Stimulated activated CD4-positive, alpha-beta T cell treated with anti-CD3 and anti-CD28 coated beads, Interleukin-15, amount 100 ng/mL, for 1 hour (primary cell): Measurements from ENCODE around the gene GEN1.

ENCODE experiments used
- DNase-seq, 2 donors: peaks; one replicate each; pipeline ENCODE4 v3.0.0-alpha.2; 2020; ENCODE audit warnings: low read depth in 1 of 2, low spot score in 1 of 2

GEN1 gene

GRCh38 chr2:17793803-17794354 lies 39.9 kb downstream of the GEN1 start:
- no peak for DNase-seq

- DNase-seq = no peak
Measured at GRCh38 chr2:17795309-17795708, 41.4 kb downstream of the GEN1 start.

GRCh38 chr2:17798338-17798737 lies 44.4 kb downstream of the GEN1 start:
- DNase-seq = no peak

- DNase-seq = no peak
Measured at GRCh38 chr2:17799301-17800120, 45.6 kb downstream of the GEN1 start.

GRCh38 chr2:17800219-17800618 lies 46.3 kb downstream of the GEN1 start:
- no peak for DNase-seq

- no peak for DNase-seq
Measured at GRCh38 chr2:17800693-17801458, 46.9 kb downstream of the GEN1 start.

GRCh38 chr2:17803497-17803896 lies 49.6 kb downstream of the GEN1 start:
- no peak for DNase-seq

- DNase-seq = no peak
Measured at GRCh38 chr2:17804358-17804757, 50.4 kb downstream of the GEN1 start.

GRCh38 chr2:17805166-17805565 lies 51.2 kb downstream of the GEN1 start:
- no peak for DNase-seq

GRCh38 chr2:17805717-17806363 lies 51.9 kb downstream of the GEN1 start:
- no peak for DNase-seq

- DNase-seq = no peak
Measured at GRCh38 chr2:17813010-17813741, 59.2 kb downstream of the GEN1 start.

- no peak for DNase-seq
Measured at GRCh38 chr2:17813742-17814473, 60.0 kb downstream of the GEN1 start.

- no peak for DNase-seq
Measured at GRCh38 chr2:17814601-17815000, 60.7 kb downstream of the GEN1 start.

GRCh38 chr2:17815468-17816184 lies 61.7 kb downstream of the GEN1 start:
- no peak for DNase-seq

- no peak for DNase-seq
Measured at GRCh38 chr2:17816396-17817245, 62.7 kb downstream of the GEN1 start, which contains the start of gene MSGN1. TSS of gene MSGN1 (plus strand) at chr2:17816460. CDS start at chr2:17816519, 59 bp downstream.

GRCh38 chr2:17818235-17818815 lies 64.4 kb downstream of the GEN1 start:
- DNase-seq = no peak

- DNase-seq = no peak
Measured at GRCh38 chr2:17821080-17821479, 67.1 kb downstream of the GEN1 start.
